Bone marrow (tissue), 2 donors: ENCODE results near the gene RNF180.
"Not testable (repeated sequence)": the region's sequence is repeated elsewhere in the genome, so short reads cannot be mapped to it uniquely, and the experiment has no call there.

Experiments
- DNase-seq, 2 donors: peaks; one replicate each; lab custom pipeline; 2025; lab: John Stamatoyannopoulos, UW

RNF180 gene

GRCh38 chr5:64397552-64397951 is 231.9 kb downstream of the RNF180 start:
- no peak for DNase-seq

GRCh38 chr5:64398735-64399134 is 233.1 kb downstream of the RNF180 start:
- not testable (repeated sequence) for DNase-seq

DNA sequence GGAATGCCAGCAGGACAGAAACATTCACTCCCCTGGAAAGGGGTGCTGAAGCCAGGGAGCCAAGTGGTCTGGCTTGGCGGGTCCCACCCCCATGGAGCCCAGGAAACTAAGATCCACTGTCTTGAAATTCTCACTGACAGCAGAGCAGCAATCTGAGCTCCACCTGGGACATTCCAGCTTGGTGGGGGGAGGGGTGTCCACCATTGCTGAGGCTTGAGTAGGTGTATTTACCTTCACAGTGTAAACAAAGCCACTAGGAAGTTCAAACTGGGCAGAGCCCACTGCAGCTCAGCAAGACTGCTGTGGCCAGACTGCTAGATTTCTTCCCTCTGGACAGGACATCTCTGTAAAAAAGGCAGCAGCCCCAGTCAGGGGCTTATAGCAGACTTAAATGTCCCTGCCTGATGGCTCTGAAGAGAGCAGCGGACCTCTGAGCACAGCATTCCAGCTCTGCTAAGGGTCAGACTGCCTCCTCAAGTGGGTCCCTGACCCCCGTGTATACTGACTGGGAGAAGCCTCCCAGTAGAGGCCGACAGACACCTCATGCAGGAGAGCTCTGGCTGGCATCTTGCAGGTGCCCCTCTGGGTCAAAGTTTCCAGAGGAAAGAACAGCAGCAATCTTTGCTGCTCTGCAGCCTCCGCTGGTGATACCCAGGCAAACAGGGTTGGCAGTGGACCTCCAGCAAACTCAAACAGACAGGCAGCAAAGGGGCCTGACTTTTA is 241.6 kb downstream of the RNF180 start:
- DNase-seq = not testable (repeated sequence)

DNA sequence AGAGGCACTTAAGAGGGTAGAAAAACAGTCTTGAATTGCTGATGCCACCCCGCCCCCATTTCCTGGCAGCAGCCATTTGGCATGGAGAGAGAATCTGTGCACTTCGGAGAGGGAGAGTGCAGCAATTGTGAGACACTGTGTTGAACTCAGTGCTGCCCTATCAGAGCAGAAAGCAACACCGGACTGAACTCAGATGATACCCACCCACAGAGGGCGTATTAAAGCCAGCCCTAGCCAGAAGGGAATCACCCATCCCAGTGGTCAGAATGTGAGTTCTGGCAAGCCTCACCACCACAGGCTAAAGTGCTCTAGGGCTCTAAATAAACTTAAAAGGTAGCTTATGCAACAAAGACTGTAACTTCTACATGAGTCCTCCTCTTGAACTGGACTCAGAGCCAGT is 251.7 kb downstream of the RNF180 start:
- no peak for DNase-seq

GRCh38 chr5:64418013-64418412 is 252.4 kb downstream of the RNF180 start:
- DNase-seq = no peak
